ENCODE measurements around the gene C2CD2.

Gene C2CD2

GRCh38 chr21:41886328-41886727 is 67.5 kb downstream of the C2CD2 start:
- DNase-seq (ENCODE audit: low spot score), result no peak

- DNase-seq (ENCODE audit: low spot score), result no peak
Measured at GRCh38 chr21:41885341-41886024, 68.3 kb downstream of the C2CD2 start.

- no peak for DNase-seq (ENCODE audit: low spot score)
Measured at GRCh38 chr21:41884501-41885030, 69.3 kb downstream of the C2CD2 start.

- no peak for DNase-seq (ENCODE audit: low spot score)
Measured at GRCh38 chr21:41883582-41883981, 70.2 kb downstream of the C2CD2 start.

- no peak for DNase-seq (ENCODE audit: low spot score)
Measured at GRCh38 chr21:41881051-41881450, 72.8 kb downstream of the C2CD2 start.

GRCh38 chr21:41880153-41880552 is 73.7 kb downstream of the C2CD2 start:
- no peak for DNase-seq (ENCODE audit: low spot score)

GRCh38 chr21:41879190-41879998 is 74.4 kb downstream of the C2CD2 start, which contains the start of gene PRDM15:
TSS of gene PRDM15 (minus strand) at chr21:41879344. CDS start at chr21:41860363, 18,981 bp downstream.
- DNase-seq (ENCODE audit: low spot score), result peak; percentile 88

GRCh38 chr21:41878831-41879189 is 75.0 kb downstream of the C2CD2 start:
- DNase-seq (ENCODE audit: low spot score), result peak; percentile 94

- DNase-seq (ENCODE audit: low spot score), result peak; percentile 49
Measured at GRCh38 chr21:41877901-41878830, 75.7 kb downstream of the C2CD2 start.

GRCh38 chr21:41876928-41877652 is 76.7 kb downstream of the C2CD2 start:
- no peak for DNase-seq (ENCODE audit: low spot score)

GRCh38 chr21:41876396-41876795 is 77.4 kb downstream of the C2CD2 start:
- DNase-seq (ENCODE audit: low spot score), result no peak

- no peak for DNase-seq (ENCODE audit: low spot score)
Measured at GRCh38 chr21:41875086-41875485, 78.7 kb downstream of the C2CD2 start.

- DNase-seq (ENCODE audit: low spot score), result no peak
Measured at GRCh38 chr21:41874611-41875010, 79.2 kb downstream of the C2CD2 start.

- no peak for DNase-seq (ENCODE audit: low spot score)
Measured at GRCh38 chr21:41873426-41873825, 80.4 kb downstream of the C2CD2 start.

GRCh38 chr21:41873005-41873404 is 80.8 kb downstream of the C2CD2 start:
- no peak for DNase-seq (ENCODE audit: low spot score)

- DNase-seq (ENCODE audit: low spot score), result no peak
Measured at GRCh38 chr21:41871293-41872030, 82.4 kb downstream of the C2CD2 start.

- no peak for DNase-seq (ENCODE audit: low spot score)
Measured at GRCh38 chr21:41869771-41870170, 84.0 kb downstream of the C2CD2 start.

GRCh38 chr21:41868062-41868710 is 85.6 kb downstream of the C2CD2 start:
- no peak for DNase-seq (ENCODE audit: low spot score)

GRCh38 chr21:41867313-41867712 is 86.5 kb downstream of the C2CD2 start:
- no peak for DNase-seq (ENCODE audit: low spot score)

- no peak for DNase-seq (ENCODE audit: low spot score)
Measured at GRCh38 chr21:41866274-41866809, 87.5 kb downstream of the C2CD2 start.
